Chondrocyte (in vitro differentiated cells): ENCODE data around the gene TLCD3B. TPM values are rescaled to one million over a fixed set of nuclear protein-coding genes. Genes with fewer than 3 reads are reported as not detected.
"Not testable (repeated sequence)": the region's sequence is repeated elsewhere in the genome, so short reads cannot be mapped to it uniquely, and the experiment has no call there.

Experiments
- DNase-seq: peaks from one replicate; pipeline ENCODE4 v3.0.0; 2021; ENCODE audit warnings: mixed read lengths, low spot score
- H3K27ac Mint-ChIP-seq: one replicate; pipeline ENCODE4 v1.8.0; 2021; ENCODE audit warnings: mild to moderate bottlenecking, moderate library complexity, mixed read lengths; ENCODE audit not compliant: unreplicated experiment
- H3K27me3 Mint-ChIP-seq: 2 replicates; pipeline ENCODE4 v1.8.0; 2021; ENCODE audit warnings: low read depth, mixed read lengths
- H3K36me3 Mint-ChIP-seq: 2 replicates; pipeline ENCODE4 v1.8.0; 2021; ENCODE audit warnings: low read depth, mixed read lengths
- H3K4me1 Mint-ChIP-seq: 2 replicates; pipeline ENCODE4 v1.8.0; 2021; ENCODE audit warnings: low read depth, mild to moderate bottlenecking, mixed read lengths
- H3K4me3 Mint-ChIP-seq: one replicate; pipeline ENCODE4 v1.8.0; 2021; ENCODE audit warnings: mild to moderate bottlenecking, moderate library complexity, mixed read lengths; ENCODE audit not compliant: unreplicated experiment
- H3K9me3 Mint-ChIP-seq: 2 replicates; pipeline ENCODE4 v1.8.0; 2021; ENCODE audit warnings: low read depth, mixed read lengths
- total RNA-seq: library from RNA; stranded (reverse); gene quantifications from 3 replicates; pipeline ENCODE4 v1.2.1, GENCODE V29; 2021
- TF ChIP-seq, protein P1 (sequence below): fragments of 200-600 bp; sonication (generic); IDR thresholded peaks from 2 replicates; pipeline ENCODE4 v1.5.0; 2021; ENCODE audit warnings: antibody characterized with exemption, mild to moderate bottlenecking, moderate library complexity

TLCD3B gene
- total RNA-seq, 1 donor from 2014 or later, result 0.77 TPM

DNA sequence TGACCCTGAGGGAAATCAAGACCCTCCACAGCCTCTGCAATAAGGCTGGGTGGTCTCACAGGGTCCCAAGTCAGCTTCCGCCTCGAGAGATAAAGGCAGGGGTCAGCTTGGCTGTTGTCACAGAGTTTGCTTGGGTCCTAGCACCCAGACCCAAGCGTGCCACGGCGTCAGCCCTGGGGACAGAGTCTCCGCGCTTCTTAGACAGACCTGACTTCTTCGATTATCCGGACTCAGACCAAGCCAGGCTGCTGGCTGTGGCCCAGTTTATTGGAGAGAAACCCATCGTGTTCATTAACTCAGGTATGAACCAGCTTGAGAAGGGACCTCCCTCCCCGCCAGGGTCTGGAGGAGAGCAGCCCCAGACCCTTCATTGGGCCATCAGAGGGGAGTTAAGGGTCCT, 7.5 kb downstream of the TLCD3B start:
- TF ChIP-seq, protein P1, sequence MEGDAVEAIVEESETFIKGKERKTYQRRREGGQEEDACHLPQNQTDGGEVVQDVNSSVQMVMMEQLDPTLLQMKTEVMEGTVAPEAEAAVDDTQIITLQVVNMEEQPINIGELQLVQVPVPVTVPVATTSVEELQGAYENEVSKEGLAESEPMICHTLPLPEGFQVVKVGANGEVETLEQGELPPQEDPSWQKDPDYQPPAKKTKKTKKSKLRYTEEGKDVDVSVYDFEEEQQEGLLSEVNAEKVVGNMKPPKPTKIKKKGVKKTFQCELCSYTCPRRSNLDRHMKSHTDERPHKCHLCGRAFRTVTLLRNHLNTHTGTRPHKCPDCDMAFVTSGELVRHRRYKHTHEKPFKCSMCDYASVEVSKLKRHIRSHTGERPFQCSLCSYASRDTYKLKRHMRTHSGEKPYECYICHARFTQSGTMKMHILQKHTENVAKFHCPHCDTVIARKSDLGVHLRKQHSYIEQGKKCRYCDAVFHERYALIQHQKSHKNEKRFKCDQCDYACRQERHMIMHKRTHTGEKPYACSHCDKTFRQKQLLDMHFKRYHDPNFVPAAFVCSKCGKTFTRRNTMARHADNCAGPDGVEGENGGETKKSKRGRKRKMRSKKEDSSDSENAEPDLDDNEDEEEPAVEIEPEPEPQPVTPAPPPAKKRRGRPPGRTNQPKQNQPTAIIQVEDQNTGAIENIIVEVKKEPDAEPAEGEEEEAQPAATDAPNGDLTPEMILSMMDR, result no peak
- Mint-ChIP-seq H3K4me3 (no peak overlapping the region), H3K9me3 (no peaks in the 10 kb centered on the region), H3K4me1 (peaks cover 5% of the 10 kb centered on the region), H3K36me3 (no peaks in the 10 kb centered on the region), H3K27ac (no peak overlapping the region), H3K27me3 (peaks cover 20% of the 10 kb centered on the region)
- DNase-seq, result no peak

DNA sequence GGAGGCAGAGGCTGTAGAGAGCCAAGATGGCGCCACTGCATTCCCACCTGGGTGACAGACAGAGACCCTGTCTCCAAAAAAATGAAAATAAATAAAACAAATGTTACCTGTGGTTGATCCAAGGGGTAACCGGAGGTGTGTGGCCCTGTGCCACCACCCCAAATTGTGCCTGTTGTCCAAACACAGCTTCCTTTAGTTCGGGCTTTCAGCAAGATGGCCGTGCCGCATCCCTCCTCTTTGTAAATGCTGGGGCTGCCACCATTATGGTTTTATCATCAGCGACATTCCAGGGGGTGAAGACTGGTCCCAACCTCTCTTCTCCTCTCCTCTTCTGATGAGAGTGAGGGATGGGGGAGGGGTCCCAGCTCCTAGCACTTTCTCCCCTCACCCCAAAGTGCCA, 8.2 kb downstream of the TLCD3B start, which contains the start of gene C16orf92:
TSS of gene C16orf92 (plus strand) at position 312 of the 400 bp plus-strand sequence. CDS start 143 bp downstream, outside the sequence.
- H3K27me3 Mint-ChIP-seq, result peaks cover 18% of the 10 kb centered on the region
- no peaks in the 10 kb centered on the region for H3K36me3 Mint-ChIP-seq
- H3K4me3 Mint-ChIP-seq, result no peak within 1 kb of the TSS
- no peak for DNase-seq
- TF ChIP-seq, protein P1, result no peak
- H3K27ac Mint-ChIP-seq, result no peak within 1 kb of the TSS
- no peaks in the 10 kb centered on the region for H3K9me3 Mint-ChIP-seq
- peaks cover 5% of the 10 kb centered on the region for H3K4me1 Mint-ChIP-seq

DNA sequence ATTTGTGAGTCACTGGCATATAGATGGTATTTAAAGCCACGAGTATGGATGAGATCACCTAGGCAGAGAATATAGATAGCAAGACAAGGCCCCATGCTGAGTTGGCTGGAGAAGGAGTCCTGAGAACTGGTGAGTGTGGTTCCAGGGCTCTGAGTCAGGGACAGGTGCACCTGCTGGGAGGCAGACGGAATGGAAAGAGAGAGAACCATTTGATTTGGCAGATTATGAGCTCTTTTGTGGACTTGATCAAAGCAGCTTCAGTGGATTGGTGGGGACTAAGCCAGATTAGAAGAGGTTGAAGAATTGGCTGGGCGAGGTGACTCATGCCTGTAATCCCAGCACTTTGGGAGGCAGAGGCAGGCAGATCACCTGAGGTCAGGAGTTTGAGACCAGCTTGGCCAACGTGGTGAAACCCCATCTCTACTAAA, 12.3 kb downstream of the TLCD3B start:
- Mint-ChIP-seq H3K27me3 (peaks cover 3% of the 10 kb centered on the region), H3K36me3 (no peaks in the 10 kb centered on the region), H3K27ac (no peak overlapping the region), H3K9me3 (no peaks in the 10 kb centered on the region), H3K4me1 (peaks cover 5% of the 10 kb centered on the region), H3K4me3 (no peak overlapping the region)
- DNase-seq, result no peak
- TF ChIP-seq, protein P1, result no peak

DNA sequence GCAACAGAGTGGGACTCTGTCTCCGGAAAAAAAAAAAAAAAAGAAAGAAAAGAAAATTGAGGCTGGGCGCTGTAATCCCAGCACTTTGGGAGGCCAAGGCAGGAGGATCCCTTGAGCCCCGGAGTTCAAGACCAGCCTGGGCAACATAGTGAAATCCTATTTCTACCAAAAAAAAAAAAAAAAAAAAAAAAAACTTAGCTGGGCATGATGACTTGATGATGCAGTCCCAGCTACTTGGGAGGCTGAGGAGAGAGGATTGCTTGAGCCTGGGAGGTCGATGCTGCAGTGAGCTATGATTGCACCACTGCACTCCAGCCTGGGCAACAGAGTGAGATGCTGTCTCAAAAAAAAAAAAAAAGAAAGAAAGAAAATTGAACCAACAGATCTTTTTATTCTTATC, 13.1 kb downstream of the TLCD3B start:
- not testable (repeated sequence) for H3K27me3 Mint-ChIP-seq, H3K36me3 Mint-ChIP-seq, DNase-seq, H3K27ac Mint-ChIP-seq, H3K4me3 Mint-ChIP-seq, H3K9me3 Mint-ChIP-seq, H3K4me1 Mint-ChIP-seq

DNA sequence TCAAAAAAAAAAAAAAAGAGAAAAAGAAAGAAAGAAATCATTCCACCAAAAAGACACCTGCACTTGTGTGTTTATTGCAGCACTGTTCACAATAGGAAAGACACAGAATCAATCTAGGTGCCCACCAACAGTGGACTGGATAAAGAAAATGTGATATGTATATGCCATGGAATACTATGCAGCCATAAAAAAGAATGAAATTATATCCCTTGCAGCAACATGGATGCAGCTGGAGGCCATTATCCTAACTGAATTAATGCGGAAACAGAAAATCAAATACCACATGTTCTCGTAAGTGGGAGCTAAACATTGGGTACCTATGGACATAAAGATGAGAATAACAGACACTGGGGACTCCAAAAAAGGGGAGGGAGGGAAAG, 13.8 kb downstream of the TLCD3B start:
- no peak for DNase-seq
- Mint-ChIP-seq H3K27ac (no peak overlapping the region), H3K4me1 (peaks cover 5% of the 10 kb centered on the region), H3K36me3 (no peaks in the 10 kb centered on the region), H3K27me3 (peaks cover 3% of the 10 kb centered on the region), H3K4me3 (no peak overlapping the region), H3K9me3 (no peaks in the 10 kb centered on the region)
- TF ChIP-seq, protein P1, result no peak

DNA sequence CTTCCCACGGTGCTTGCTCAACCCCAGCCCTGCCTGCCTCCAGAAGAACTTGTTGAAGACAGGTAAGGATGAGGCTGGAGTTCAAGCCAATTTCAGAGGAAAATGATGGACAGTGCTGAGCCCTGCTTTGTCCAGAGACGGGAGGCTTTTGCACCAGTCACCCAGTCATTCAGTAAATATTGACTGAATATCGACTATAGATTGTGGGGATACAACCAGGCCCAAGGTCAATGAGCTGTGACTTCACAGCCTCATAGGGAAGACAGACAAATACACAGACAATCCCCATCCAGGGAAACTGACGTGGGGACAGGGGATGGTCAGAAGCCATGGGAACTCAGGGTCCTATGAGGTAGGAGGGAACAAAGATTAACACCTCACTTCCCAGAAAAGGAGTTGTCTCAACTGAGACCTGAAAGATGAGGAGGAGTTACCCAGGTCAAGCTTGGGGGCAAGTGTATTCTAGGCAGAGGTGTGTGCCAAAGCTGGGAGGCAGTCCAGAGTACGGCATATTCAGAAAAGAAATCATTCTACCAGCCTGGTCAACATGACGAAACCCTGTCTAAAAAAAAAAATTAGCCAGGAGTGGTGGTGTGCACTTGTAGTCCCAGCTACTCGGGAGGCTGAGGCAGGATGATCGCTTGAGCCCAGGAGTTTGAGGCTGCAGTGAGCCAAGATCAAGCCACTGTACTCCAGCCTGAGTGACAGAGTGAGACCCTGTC, 14.4 kb downstream of the TLCD3B start:
- DNase-seq, result no peak
- H3K27me3 Mint-ChIP-seq, result peaks cover 7% of the 10 kb centered on the region
- H3K9me3 Mint-ChIP-seq, result no peaks in the 10 kb centered on the region
- TF ChIP-seq, protein P1, result no peak
- H3K27ac Mint-ChIP-seq, result no peak overlapping the region
- H3K36me3 Mint-ChIP-seq, result no peaks in the 10 kb centered on the region
- peaks cover 10% of the 10 kb centered on the region for H3K4me1 Mint-ChIP-seq
- H3K4me3 Mint-ChIP-seq, result no peak overlapping the region

DNA sequence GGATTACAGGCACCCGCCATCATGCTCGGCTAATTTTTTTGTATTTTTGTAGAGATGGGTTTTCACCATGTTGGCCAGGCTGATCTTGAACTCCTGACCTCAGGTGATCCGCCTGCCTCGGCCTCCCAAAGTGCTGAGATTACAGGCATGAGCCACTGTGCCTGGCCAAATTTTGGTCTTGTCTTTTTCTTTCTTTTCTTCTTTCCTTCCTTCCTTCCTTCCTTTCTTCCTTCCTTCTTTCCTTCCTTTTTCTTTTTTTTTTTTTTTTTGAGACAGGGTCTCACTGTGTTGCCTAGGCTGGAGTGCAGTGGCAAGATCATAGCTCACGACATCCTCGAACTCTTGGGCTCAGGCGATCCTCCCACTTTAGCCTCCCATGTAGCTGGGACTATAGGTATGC, 15.6 kb downstream of the TLCD3B start:
- H3K27ac Mint-ChIP-seq, H3K36me3 Mint-ChIP-seq, H3K4me3 Mint-ChIP-seq, DNase-seq, H3K4me1 Mint-ChIP-seq, H3K9me3 Mint-ChIP-seq, H3K27me3 Mint-ChIP-seq: not testable (repeated sequence)

DNA sequence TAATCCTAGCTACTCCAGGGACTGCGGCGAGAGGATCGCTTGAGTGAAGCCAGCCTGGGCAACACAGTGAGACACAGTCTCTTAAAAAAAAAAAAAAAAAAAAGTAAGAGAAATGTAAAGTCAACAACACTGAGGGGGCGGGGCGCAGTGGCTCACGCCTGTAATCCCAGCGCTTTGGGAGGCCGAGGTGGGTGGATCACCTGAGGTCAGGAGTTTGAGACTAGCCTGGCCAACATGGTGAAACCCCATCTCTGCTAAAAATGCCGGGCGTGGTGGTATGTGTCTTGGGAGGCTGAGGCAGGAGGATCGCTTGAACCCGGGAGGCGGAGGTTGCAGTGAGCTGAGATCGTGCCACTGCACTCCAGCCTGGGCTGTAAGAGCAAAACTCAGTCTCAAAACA, 18.5 kb downstream of the TLCD3B start:
- not testable (repeated sequence) for H3K4me3 Mint-ChIP-seq, H3K36me3 Mint-ChIP-seq, H3K9me3 Mint-ChIP-seq, H3K4me1 Mint-ChIP-seq, H3K27ac Mint-ChIP-seq, DNase-seq
- peaks cover 18% of the 10 kb centered on the region for H3K27me3 Mint-ChIP-seq
